HG03575 (cell line): ENCODE measurements around the gene CTTNBP2NL.
"Not testable (repeated sequence)": the region's sequence is repeated elsewhere in the genome, so short reads cannot be mapped to it uniquely, and the experiment has no call there.

Experiments used
- ATAC-seq: cut with Tn5 transposase; IDR thresholded peaks from one replicate; pipeline ENCODE4 v1.9.1; 2021; ENCODE audit not compliant: unreplicated experiment, insufficient number of reproducible peaks, low FRiP score; ENCODE audit errors: extremely low read depth

Gene CTTNBP2NL

DNA sequence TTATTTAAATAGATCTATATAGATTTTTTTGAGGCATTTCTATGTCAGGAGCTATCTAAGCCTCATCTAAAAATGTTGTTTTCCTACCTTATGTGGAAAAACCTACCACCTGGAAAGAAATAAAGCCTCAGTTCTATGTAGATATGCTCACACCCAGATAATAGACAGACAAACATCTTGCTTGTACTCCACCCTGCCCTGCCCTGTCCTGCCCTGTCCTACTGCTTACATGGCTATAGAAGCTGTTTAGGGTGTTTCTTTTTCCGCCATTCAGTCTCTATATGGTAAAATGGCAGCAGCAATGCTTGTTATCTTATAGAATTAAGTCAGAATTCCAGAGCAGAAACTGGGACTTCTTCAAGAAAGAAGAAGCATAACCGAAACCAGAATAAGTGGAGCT, 13.4 kb downstream of the CTTNBP2NL start:
- ATAC-seq: no peak

DNA sequence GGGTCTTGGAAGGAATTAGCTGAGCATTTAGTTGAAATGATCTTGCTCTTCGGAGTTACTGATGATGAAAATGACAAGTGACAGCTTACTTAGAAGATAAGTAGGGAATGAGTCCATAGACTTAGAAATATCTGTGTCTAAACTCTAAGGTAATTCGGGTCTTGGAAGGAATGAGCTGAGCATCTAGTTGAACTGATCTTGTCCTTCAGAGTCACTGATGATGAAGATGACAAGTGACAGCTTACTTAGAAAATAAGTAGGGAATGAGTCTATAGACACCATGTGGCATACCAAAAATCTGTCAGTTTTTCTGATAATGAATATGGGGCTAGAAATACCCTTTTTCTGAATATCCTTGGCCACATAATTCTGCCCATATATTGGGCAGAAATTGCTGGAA, 14.7 kb downstream of the CTTNBP2NL start:
- ATAC-seq: no peak

GRCh38 chr1:112417271-112417670, 21.3 kb downstream of the CTTNBP2NL start:
- no peak for ATAC-seq

DNA sequence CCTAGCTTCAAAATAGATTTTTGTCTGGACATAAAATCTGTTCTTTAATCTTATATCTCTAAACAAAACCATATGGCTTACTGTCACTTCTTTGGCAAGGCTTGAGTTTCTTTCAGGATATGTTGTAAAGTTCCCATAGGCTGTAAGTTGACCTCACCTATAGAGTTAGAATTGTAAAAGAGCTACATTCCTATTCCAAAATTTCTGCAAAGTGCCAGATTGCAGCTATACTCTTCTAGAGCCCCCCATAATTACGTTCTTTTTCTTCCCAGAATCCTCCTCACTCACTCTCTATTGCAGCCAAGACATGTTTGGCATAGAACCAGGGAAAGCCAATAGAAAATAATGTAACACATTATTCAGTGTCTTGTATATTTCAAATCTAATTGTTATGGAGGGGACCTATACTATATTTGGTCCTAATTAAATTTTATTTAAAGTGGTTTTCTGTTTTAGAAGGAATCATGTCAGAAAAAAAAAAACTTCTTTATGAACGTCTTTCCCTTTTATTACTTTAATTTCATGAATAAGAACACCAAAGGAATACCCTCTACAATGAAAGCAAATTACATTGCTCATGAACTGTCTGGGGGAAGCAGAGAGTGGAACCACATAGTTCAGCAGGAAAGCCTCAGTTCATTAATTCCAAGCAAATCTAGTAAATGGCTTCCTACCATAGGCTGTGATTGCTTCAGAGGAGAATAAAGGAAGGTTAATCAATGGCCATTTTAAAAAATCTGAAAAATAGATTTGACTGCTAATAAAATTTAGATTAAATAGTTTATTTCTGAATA, 22.3 kb downstream of the CTTNBP2NL start:
- no peak for ATAC-seq

- no peak for ATAC-seq
Observed at GRCh38 chr1:112423207-112423606, 27.2 kb downstream of the CTTNBP2NL start.

DNA sequence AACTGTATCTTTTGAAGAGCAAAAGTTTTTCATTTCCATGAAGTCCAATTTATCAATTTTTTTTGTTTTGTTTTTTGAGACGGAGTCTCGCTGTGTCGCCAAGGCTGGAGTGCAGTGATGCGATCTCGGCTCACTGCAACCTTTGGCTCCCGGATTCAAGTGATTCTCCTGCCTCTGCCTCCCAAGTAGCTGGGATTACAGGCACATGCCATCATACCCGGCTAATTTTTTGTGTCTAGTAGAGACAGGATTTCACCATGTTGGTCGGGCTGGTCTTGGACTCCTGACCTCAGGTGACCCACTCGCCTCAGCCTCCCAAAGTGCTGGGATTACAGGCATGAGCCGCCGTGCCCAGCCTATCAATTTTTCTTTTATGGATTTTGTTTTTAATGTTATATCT, 27.7 kb downstream of the CTTNBP2NL start:
- not testable (repeated sequence) for ATAC-seq

DNA sequence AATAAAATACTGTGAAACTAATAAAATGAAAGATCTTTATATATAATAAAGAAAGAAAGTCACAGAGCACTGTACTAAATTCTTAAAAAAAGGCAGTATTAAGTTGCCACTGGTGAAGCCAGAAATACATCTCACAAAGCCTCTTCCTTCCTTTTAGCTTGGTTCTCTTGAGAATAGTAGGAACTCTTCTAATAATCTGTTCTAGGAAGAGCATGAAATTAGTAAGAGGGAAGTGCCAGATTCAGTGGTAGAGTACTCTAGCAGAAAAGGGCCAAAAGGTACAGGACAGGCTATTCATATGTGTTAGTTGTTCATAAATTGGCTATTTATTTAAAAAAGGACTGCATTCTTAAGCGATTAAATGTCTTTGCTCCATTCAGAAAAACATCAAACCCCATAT, 33.7 kb downstream of the CTTNBP2NL start:
- ATAC-seq: no peak

GRCh38 chr1:112431038-112431437, 35.0 kb downstream of the CTTNBP2NL start:
- no peak for ATAC-seq

GRCh38 chr1:112435448-112435847, 39.4 kb downstream of the CTTNBP2NL start:
- ATAC-seq: no peak

- no peak for ATAC-seq
Observed at GRCh38 chr1:112436384-112437156, 40.6 kb downstream of the CTTNBP2NL start.

DNA sequence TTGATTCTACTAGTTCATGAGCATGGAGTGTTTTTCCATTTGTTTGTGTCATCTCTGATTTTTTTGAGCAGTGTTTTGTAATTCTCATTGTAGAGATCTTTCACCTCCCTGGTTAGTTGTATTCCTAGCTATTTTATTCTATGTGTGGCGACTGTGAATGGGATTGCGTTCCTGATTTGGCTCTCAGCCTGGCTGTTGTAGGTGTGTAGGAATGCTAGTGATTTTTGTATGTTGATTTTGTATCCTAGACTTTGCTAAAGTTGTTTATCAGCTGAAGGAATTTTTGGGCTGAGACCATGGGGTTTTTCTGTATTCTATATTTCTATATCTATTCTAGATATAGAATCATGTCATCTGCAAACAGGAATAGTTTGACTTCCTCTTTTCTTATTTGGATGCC, 42.1 kb downstream of the CTTNBP2NL start:
- not testable (repeated sequence) for ATAC-seq

DNA sequence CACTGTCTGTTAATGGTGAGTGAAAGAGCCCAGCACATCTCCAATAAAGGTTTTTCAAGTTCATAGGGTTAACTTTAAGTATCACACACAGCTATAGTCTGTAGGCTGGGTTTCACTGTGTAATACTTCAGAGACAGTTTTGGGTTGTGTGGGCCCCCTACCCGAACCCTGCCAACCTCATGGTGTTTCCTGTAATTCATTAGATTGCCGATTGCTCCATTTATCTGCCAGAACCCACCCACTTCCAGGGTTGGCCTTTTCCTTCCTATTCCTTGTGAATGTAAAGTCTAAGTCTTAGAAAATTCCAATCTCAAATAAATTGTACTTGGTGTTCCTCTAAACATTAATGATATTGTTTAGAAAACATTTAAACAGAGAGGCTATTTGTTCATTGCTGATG, 43.6 kb downstream of the CTTNBP2NL start:
- ATAC-seq: no peak

GRCh38 chr1:112440574-112440973, 44.6 kb downstream of the CTTNBP2NL start:
- ATAC-seq: no peak

DNA sequence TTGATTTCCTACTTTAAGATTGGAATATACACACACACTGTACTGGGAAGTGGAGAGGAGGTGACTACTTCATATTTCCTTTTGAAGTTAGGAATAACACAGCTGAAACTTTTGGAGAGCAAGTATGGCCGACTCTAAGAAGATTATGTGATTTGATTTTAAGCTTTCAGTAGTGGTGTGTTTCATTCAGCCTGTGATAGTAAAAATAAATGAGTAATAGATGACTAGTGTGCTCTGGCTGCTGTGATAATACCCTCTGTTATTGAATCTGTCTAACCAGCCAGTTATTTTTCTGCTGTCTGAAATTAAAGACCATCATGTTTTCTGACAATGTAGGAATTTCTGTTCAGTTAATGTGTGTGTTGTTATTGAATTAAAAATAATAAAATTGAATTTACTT, 48.3 kb downstream of the CTTNBP2NL start:
- no peak for ATAC-seq

- no peak for ATAC-seq
Observed at GRCh38 chr1:112445596-112445995, 49.6 kb downstream of the CTTNBP2NL start.

DNA sequence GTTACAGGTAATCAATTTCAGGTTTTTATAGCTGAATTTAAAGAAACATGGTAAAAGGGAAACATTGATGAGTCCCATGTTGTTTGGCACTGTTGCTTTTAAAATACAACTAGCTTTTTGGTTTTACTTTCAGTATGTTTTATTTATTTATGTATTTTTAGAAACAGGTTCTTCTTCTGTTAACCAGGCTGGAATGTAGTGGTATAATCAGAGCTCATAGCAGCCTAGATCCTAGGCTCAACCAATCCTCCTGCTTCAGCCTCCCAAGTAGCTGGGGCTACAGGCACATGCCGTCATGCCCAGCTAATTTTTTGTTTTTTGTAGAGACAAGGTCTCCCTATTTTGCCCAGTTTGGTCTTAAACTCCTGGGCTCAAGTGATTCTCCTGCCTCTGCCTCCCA, 50.4 kb downstream of the CTTNBP2NL start:
- ATAC-seq: no peak

GRCh38 chr1:112448904-112449629, 53.1 kb downstream of the CTTNBP2NL start:
- no peak for ATAC-seq

GRCh38 chr1:112449630-112449983, 53.6 kb downstream of the CTTNBP2NL start:
- no peak for ATAC-seq

- ATAC-seq: no peak
Observed at GRCh38 chr1:112450773-112451172, 54.8 kb downstream of the CTTNBP2NL start.

DNA sequence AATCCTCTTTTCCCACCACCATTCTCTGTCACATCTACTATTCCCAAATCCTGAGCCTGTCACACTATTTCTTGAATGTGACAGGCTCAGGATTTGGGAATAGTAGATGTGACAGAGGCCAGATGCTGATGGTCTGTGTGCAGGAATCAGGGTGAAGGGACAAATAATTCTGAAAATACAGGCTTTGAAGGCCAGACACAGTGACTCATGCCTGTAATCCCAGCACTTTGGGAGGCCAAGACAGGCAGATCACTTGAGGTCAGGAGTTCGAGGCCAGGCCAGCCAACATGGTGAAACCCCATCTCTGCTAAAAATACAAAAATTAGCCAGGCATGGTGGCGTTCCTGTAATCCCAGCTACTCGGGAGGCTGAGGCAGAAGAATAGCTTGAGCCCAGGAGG, 55.3 kb downstream of the CTTNBP2NL start:
- not testable (repeated sequence) for ATAC-seq
